GM23338 (cell line): ENCODE measurements around the gene MITF. TPM values are rescaled to one million over a fixed set of nuclear protein-coding genes. Genes with fewer than 3 reads are reported as not detected.

Experiments used
- ATAC-seq: fragments of 200-7000 bp; cut with Tn5 transposase; 3 replicates; pipeline ENCODE4 v1.9.1; 2020
- DNase-seq: peaks from one replicate; pipeline ENCODE4 v3.0.0-alpha.2; 2015; ENCODE audit warnings: low spot score
- H2AFZ ChIP-seq: fragments of 200-600 bp; sonication (generic); 2 replicates; pipeline ENCODE4 v1.8.0; 2016; ENCODE audit warnings: antibody characterized with exemption, mild to moderate bottlenecking, moderate library complexity
- H3F3A ChIP-seq: fragments of 200-600 bp; sonication (generic); replicated peaks from 2 replicates; pipeline ENCODE4 v1.8.0; 2017; ENCODE audit warnings: antibody characterized with exemption, mixed run types, low read depth
- H3K27ac ChIP-seq: fragments of 200-600 bp; sonication (generic); 2 replicates; pipeline ENCODE4 v1.6.1; 2016; ENCODE audit warnings: low read depth
- H3K27me3 ChIP-seq: fragments of 200-600 bp; sonication (generic); 2 replicates; pipeline ENCODE4 v1.8.0; 2016; ENCODE audit warnings: mild to moderate bottlenecking, mixed run types, moderate library complexity; ENCODE audit not compliant: insufficient read depth
- H3K36me3 ChIP-seq: fragments of 200-600 bp; sonication (generic); 2 replicates; pipeline ENCODE4 v1.8.0; 2016; ENCODE audit warnings: mild to moderate bottlenecking; ENCODE audit not compliant: insufficient read depth
- H3K4me1 ChIP-seq: fragments of 200-600 bp; sonication (generic); 2 replicates; pipeline ENCODE4 v1.8.0; 2016; ENCODE audit warnings: mild to moderate bottlenecking, moderate library complexity; ENCODE audit not compliant: insufficient read depth
- H3K4me2 ChIP-seq: fragments of 200-600 bp; sonication (generic); 2 replicates; pipeline ENCODE4 v1.7.1; 2017; ENCODE audit warnings: mixed run types
- H3K4me3 ChIP-seq: fragments of 200-600 bp; sonication (generic); 2 replicates; pipeline ENCODE4 v1.6.1; 2016; ENCODE audit warnings: mixed run types
- H3K79me2 ChIP-seq: fragments of 200-600 bp; sonication (generic); replicated peaks from 2 replicates; pipeline ENCODE4 v1.8.0; 2017; ENCODE audit warnings: mild to moderate bottlenecking; ENCODE audit not compliant: insufficient read depth
- H3K9me2 ChIP-seq: fragments of 200-600 bp; sonication (generic); 2 replicates; pipeline ENCODE4 v1.8.0; 2017; ENCODE audit not compliant: insufficient read depth
- H4K20me1 ChIP-seq: fragments of 200-600 bp; sonication (generic); replicated peaks from 2 replicates; pipeline ENCODE4 v1.8.0; 2017; ENCODE audit warnings: mild to moderate bottlenecking; ENCODE audit not compliant: insufficient read depth
- H3K27ac Mint-ChIP-seq: 2 replicates; pipeline ENCODE4 v1.8.0; 2020; ENCODE audit warnings: inconsistent platforms, mild to moderate bottlenecking, moderate library complexity, mixed read lengths
- H3K27me3 Mint-ChIP-seq: 3 replicates; pipeline ENCODE4 v1.8.0; 2022; ENCODE audit warnings: low read depth, mild to moderate bottlenecking, moderate library complexity, mixed read lengths, inconsistent platforms; ENCODE audit not compliant: insufficient read depth, poor library complexity
- H3K36me3 Mint-ChIP-seq: 3 replicates; pipeline ENCODE4 v1.8.0; 2021; ENCODE audit warnings: low read depth, mild to moderate bottlenecking, inconsistent platforms, moderate library complexity, mixed read lengths
- H3K4me1 Mint-ChIP-seq: 3 replicates; pipeline ENCODE4 v1.8.0; 2020; ENCODE audit warnings: mild to moderate bottlenecking, inconsistent platforms, mixed read lengths
- H3K4me3 Mint-ChIP-seq: 3 replicates; pipeline ENCODE4 v1.8.0; 2021; ENCODE audit warnings: moderate library complexity, mild to moderate bottlenecking, inconsistent platforms, mixed read lengths
- H3K9me3 Mint-ChIP-seq: 3 replicates; pipeline ENCODE4 v1.8.0; 2020; ENCODE audit warnings: moderate library complexity, mild to moderate bottlenecking, inconsistent platforms, mixed read lengths
- CREB1 ChIP-seq: fragments of 250-450 bp; sonication (Bioruptor Pico); IDR thresholded peaks from 2 replicates; pipeline ENCODE4 v1.5.0; 2020; ENCODE audit warnings: low read depth, mild to moderate bottlenecking, moderate library complexity
- EZH2 ChIP-seq: fragments of 200-600 bp; sonication (generic); IDR thresholded peaks from one replicate; pipeline ENCODE4 v1.8.0; 2017; ENCODE audit warnings: antibody characterized with exemption, mild to moderate bottlenecking, low read depth; ENCODE audit not compliant: unreplicated experiment
- EZH2phosphoT487 ChIP-seq: fragments of 200-600 bp; sonication (generic); IDR thresholded peaks from one replicate; pipeline ENCODE4 v1.8.1; 2018; ENCODE audit warnings: antibody characterized with exemption; ENCODE audit not compliant: unreplicated experiment
- JUNB ChIP-seq: IDR thresholded peaks from one replicate; pipeline ENCODE4 v1.6.1; 2016; ENCODE audit warnings: antibody characterized with exemption; ENCODE audit not compliant: unreplicated experiment
- NANOG ChIP-seq: IDR thresholded peaks from 2 replicates; pipeline ENCODE4 v1.6.1; 2016; ENCODE audit warnings: antibody characterized with exemption, borderline replicate concordance
- POLR2AphosphoS5 ChIP-seq: IDR thresholded peaks from 2 replicates; pipeline ENCODE4 v1.6.1; 2016; ENCODE audit warnings: antibody characterized with exemption, low read depth
- STAT1 ChIP-seq: IDR thresholded peaks from one replicate; pipeline ENCODE4 v1.6.1; 2016; ENCODE audit warnings: antibody characterized with exemption; ENCODE audit not compliant: unreplicated experiment
- ZNF114 ChIP-seq: fragments of 250-450 bp; sonication (Bioruptor Pico); IDR thresholded peaks from 2 replicates; pipeline ENCODE4 v1.5.0; 2020; ENCODE audit warnings: mild to moderate bottlenecking, moderate library complexity
- polyA plus RNA-seq: library from polyadenylated mRNA; unstranded; fragments of >200 nt; fragmentation: Nextera tagmentation; extraction: Ambion mirVana; gene quantifications from 2 replicates; pipeline ENCODE4 v1.2.1, GENCODE V29; 2016
- total RNA-seq: library from RNA; depleted of rRNA; stranded (reverse); fragments of >200 nt; shearing (Covaris generic); gene quantifications from 2 replicates; pipeline ENCODE4 v1.2.3, GENCODE V29; 2014
- TF ChIP-seq, protein P1 (sequence below): fragments of 250-450 bp; sonication (Bioruptor Pico); IDR thresholded peaks from 2 replicates; pipeline ENCODE4 v1.5.0; 2020; ENCODE audit warnings: mild to moderate bottlenecking, moderate library complexity
- TF ChIP-seq, protein P2 (sequence below): IDR thresholded peaks from one replicate; pipeline ENCODE4 v1.6.1; 2018; ENCODE audit warnings: antibody characterized with exemption; ENCODE audit not compliant: unreplicated experiment
- TF ChIP-seq, protein P3 (sequence below), 2 experiments: fragments of 200-600 bp in 1 of 2; sonication (generic) in 1 of 2; conservative IDR thresholded peaks; 2 replicates each; pipeline versions ENCODE4 v1.5.1 to v1.6.1; 2016 to 2017; ENCODE audit warnings: antibody characterized with exemption in 2 of 2, low read depth in 2 of 2, mild to moderate bottlenecking in 2 of 2, moderate library complexity in 1 of 2
- TF ChIP-seq, protein P4 (sequence below): IDR thresholded peaks from 2 replicates; pipeline ENCODE4 v1.6.1; 2016; ENCODE audit warnings: antibody characterized with exemption

Gene MITF
- total and polyA plus RNA-seq, 2 experiments from 2014 or later, result 1.9 to 2.4 TPM

DNA sequence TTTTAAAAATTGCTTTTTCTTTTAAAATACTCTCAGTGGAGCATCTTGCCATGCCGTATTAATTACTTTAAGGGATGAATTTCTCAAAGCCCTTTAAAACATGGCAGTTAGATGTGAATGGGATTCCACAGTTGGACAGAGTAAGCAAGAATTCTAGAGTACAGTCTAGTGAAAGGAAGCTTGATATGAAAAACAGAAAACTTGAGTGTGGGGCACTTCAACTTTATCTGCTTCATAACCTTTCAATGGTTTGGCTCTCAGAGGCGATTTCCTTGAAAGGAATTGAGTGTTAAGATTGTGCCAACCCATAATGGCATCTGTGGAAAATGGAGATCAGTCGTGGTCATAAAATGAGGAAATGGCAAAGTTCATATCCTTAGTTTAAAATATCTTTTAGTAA is 132.6 kb downstream of the MITF start (continued):
- TF ChIP-seq, protein P1, sequence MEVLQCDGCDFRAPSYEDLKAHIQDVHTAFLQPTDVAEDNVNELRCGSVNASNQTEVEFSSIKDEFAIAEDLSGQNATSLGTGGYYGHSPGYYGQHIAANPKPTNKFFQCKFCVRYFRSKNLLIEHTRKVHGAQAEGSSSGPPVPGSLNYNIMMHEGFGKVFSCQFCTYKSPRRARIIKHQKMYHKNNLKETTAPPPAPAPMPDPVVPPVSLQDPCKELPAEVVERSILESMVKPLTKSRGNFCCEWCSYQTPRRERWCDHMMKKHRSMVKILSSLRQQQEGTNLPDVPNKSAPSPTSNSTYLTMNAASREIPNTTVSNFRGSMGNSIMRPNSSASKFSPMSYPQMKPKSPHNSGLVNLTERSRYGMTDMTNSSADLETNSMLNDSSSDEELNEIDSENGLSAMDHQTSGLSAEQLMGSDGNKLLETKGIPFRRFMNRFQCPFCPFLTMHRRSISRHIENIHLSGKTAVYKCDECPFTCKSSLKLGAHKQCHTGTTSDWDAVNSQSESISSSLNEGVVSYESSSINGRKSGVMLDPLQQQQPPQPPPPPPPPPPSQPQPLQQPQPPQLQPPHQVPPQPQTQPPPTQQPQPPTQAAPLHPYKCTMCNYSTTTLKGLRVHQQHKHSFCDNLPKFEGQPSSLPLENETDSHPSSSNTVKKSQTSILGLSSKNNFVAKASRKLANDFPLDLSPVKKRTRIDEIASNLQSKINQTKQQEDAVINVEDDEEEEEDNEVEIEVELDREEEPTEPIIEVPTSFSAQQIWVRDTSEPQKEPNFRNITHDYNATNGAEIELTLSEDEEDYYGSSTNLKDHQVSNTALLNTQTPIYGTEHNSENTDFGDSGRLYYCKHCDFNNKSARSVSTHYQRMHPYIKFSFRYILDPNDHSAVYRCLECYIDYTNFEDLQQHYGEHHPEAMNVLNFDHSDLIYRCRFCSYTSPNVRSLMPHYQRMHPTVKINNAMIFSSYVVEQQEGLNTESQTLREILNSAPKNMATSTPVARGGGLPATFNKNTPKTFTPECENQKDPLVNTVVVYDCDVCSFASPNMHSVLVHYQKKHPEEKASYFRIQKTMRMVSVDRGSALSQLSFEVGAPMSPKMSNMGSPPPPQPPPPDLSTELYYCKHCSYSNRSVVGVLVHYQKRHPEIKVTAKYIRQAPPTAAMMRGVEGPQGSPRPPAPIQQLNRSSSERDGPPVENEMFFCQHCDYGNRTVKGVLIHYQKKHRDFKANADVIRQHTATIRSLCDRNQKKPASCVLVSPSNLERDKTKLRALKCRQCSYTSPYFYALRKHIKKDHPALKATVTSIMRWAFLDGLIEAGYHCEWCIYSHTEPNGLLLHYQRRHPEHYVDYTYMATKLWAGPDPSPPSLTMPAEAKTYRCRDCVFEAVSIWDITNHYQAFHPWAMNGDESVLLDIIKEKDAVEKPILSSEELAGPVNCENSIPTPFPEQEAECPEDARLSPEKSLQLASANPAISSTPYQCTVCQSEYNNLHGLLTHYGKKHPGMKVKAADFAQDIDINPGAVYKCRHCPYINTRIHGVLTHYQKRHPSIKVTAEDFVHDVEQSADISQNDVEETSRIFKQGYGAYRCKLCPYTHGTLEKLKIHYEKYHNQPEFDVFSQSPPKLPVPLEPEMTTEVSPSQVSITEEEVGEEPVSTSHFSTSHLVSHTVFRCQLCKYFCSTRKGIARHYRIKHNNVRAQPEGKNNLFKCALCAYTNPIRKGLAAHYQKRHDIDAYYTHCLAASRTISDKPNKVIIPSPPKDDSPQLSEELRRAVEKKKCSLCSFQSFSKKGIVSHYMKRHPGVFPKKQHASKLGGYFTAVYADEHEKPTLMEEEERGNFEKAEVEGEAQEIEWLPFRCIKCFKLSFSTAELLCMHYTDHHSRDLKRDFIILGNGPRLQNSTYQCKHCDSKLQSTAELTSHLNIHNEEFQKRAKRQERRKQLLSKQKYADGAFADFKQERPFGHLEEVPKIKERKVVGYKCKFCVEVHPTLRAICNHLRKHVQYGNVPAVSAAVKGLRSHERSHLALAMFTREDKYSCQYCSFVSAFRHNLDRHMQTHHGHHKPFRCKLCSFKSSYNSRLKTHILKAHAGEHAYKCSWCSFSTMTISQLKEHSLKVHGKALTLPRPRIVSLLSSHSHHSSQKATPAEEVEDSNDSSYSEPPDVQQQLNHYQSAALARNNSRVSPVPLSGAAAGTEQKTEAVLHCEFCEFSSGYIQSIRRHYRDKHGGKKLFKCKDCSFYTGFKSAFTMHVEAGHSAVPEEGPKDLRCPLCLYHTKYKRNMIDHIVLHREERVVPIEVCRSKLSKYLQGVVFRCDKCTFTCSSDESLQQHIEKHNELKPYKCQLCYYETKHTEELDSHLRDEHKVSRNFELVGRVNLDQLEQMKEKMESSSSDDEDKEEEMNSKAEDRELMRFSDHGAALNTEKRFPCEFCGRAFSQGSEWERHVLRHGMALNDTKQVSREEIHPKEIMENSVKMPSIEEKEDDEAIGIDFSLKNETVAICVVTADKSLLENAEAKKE, result no peak
- no peak for TF ChIP-seq POLR2AphosphoS5
- no peak for TF ChIP-seq STAT1
- TF ChIP-seq JUNB, result no peak

DNA sequence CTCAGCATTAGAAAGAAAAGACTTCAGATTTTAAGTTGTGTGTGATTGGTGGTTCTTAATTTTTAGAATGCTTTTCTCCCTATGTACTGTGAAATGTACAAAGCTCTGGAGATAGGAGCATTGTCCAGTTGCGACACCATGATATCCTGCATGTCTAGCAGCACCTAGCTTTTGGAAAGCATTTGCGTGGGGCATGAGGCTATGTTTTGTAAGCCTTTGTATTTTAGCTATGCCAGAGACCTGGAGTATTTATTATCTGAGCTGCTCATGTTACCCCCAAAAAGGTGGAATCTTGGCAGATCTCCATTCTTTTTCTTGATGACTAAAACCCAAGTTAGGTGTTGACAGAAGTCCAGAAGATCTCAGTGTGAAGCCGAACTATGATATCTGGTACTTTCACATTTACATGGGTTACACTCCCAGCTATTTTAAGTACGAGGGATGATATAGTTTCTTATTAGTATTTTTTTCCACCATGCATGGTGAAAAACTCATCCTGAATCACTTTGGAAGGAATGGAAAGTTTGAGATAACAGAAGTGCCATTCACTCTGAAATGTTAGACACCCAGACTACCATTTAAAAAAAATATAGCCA is 133.6 kb downstream of the MITF start:
- H3K4me2 ChIP-seq, result no peak overlapping the region
- no peak overlapping the region for H2AFZ ChIP-seq
- H3K4me3 ChIP-seq, result no peak overlapping the region
- Mint-ChIP-seq H3K4me3 (no peak overlapping the region), H3K27me3 (peaks cover 2% of the 10 kb centered on the region), H3K9me3 (no peaks in the 10 kb centered on the region), H3K27ac (no peak overlapping the region), H3K36me3 (no peaks in the 10 kb centered on the region), H3K4me1 (no peaks in the 10 kb centered on the region)
- no peaks in the 10 kb centered on the region for H3K4me1 ChIP-seq
- H3K36me3 ChIP-seq, result no peaks in the 10 kb centered on the region
- no peaks in the 10 kb centered on the region for H3K9me2 ChIP-seq
- no peak for TF ChIP-seq EZH2phosphoT487
- TF ChIP-seq, protein P2, sequence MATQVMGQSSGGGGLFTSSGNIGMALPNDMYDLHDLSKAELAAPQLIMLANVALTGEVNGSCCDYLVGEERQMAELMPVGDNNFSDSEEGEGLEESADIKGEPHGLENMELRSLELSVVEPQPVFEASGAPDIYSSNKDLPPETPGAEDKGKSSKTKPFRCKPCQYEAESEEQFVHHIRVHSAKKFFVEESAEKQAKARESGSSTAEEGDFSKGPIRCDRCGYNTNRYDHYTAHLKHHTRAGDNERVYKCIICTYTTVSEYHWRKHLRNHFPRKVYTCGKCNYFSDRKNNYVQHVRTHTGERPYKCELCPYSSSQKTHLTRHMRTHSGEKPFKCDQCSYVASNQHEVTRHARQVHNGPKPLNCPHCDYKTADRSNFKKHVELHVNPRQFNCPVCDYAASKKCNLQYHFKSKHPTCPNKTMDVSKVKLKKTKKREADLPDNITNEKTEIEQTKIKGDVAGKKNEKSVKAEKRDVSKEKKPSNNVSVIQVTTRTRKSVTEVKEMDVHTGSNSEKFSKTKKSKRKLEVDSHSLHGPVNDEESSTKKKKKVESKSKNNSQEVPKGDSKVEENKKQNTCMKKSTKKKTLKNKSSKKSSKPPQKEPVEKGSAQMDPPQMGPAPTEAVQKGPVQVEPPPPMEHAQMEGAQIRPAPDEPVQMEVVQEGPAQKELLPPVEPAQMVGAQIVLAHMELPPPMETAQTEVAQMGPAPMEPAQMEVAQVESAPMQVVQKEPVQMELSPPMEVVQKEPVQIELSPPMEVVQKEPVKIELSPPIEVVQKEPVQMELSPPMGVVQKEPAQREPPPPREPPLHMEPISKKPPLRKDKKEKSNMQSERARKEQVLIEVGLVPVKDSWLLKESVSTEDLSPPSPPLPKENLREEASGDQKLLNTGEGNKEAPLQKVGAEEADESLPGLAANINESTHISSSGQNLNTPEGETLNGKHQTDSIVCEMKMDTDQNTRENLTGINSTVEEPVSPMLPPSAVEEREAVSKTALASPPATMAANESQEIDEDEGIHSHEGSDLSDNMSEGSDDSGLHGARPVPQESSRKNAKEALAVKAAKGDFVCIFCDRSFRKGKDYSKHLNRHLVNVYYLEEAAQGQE, result no peak
- TF ChIP-seq, protein P3, sequence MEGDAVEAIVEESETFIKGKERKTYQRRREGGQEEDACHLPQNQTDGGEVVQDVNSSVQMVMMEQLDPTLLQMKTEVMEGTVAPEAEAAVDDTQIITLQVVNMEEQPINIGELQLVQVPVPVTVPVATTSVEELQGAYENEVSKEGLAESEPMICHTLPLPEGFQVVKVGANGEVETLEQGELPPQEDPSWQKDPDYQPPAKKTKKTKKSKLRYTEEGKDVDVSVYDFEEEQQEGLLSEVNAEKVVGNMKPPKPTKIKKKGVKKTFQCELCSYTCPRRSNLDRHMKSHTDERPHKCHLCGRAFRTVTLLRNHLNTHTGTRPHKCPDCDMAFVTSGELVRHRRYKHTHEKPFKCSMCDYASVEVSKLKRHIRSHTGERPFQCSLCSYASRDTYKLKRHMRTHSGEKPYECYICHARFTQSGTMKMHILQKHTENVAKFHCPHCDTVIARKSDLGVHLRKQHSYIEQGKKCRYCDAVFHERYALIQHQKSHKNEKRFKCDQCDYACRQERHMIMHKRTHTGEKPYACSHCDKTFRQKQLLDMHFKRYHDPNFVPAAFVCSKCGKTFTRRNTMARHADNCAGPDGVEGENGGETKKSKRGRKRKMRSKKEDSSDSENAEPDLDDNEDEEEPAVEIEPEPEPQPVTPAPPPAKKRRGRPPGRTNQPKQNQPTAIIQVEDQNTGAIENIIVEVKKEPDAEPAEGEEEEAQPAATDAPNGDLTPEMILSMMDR (conservative IDR thresholded peaks at IDR 0.05; ENCODE audit: low read depth in 2 of 2), result no peak
- no peak for TF ChIP-seq CREB1 (CRISPR knock-in tag)
- TF ChIP-seq, protein P4, sequence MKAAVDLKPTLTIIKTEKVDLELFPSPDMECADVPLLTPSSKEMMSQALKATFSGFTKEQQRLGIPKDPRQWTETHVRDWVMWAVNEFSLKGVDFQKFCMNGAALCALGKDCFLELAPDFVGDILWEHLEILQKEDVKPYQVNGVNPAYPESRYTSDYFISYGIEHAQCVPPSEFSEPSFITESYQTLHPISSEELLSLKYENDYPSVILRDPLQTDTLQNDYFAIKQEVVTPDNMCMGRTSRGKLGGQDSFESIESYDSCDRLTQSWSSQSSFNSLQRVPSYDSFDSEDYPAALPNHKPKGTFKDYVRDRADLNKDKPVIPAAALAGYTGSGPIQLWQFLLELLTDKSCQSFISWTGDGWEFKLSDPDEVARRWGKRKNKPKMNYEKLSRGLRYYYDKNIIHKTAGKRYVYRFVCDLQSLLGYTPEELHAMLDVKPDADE, result no peak
- TF ChIP-seq STAT1, result no peak
- no peak for TF ChIP-seq EZH2
- no peak for TF ChIP-seq NANOG
- no peak for TF ChIP-seq ZNF114
- no peak for TF ChIP-seq POLR2AphosphoS5
- TF ChIP-seq JUNB, result no peak
- no peak for ATAC-seq
- no peaks in the 10 kb centered on the region for H3K79me2 ChIP-seq
- H4K20me1 ChIP-seq, result no peaks in the 10 kb centered on the region
- no peaks in the 10 kb centered on the region for H3K27me3 ChIP-seq
- H3K27ac ChIP-seq, result no peak overlapping the region
- DNase-seq, result no peak
- no peaks in the 10 kb centered on the region for H3F3A ChIP-seq
